Stimulated activated CD8-positive, alpha-beta memory T cell treated with anti-CD3 and anti-CD28 coated beads, Interleukin-4, amount 100 ng/mL, for 4 hours (primary cell): ENCODE measurements around the gene ZNF775.
"Not testable (repeated sequence)": the region's sequence is repeated elsewhere in the genome, so short reads cannot be mapped to it uniquely, and the experiment has no call there.

Experiments
- DNase-seq, 2 donors: peaks; one replicate each; pipeline ENCODE4 v3.0.0-alpha.2; 2020; ENCODE audit warnings: low read depth in 2 of 2, low spot score in 1 of 2

The ZNF775 gene

DNA sequence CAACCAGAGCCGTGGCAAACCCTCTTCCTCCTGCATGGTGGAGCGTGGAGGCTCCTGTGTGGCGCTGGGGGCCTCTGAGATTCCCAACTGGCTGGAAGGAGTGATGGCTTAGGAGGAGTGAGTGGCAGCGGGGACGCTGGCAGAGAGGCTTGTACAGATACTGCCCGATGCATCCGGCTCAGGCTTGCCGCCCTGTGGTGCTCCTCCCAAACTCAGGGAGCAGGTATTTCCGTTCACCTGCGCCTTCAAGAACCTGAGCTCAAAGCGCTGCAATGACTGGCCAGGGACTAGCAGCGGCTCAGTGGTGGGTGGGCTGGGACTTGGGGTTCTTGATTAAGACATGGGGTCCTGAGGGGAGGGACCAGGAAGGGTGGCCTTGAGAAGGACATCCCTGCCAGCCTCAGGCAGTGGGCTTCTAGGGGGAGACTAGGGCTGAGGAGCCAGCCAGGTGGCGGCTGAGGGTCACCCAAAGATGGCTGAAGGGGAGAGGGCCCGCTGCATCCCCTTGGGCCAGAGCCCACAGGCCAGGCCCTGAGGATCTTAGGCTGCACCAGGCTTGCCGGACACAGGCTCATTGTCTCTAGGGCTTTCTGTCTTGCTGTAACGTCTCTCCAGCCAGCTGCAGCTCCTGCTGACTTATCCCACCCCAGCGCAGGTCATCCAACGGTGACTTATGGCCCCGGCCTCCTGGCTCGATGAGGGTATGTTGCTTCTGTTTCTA, 3.2 kb downstream of the ZNF775 start:
- DNase-seq = no peak

DNA sequence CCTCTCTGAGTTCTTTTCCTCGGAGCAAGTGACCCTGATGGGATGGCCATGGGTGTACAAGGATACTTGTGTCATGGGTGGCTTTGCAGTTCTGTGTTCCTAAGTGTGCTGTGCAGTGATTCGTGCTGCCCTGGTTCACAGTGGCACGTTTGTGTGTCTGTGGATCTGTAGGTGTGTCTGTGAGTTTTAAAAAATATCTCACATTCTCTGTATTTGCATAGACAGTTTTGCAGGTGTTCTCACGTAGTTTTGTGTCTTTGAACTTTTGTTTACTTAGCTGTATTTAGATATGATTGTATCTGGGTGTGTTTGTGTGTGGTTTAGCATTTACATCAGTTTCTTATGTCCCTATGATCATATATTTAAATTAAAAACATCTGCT, 3.7 kb downstream of the ZNF775 start:
- DNase-seq = no peak

DNA sequence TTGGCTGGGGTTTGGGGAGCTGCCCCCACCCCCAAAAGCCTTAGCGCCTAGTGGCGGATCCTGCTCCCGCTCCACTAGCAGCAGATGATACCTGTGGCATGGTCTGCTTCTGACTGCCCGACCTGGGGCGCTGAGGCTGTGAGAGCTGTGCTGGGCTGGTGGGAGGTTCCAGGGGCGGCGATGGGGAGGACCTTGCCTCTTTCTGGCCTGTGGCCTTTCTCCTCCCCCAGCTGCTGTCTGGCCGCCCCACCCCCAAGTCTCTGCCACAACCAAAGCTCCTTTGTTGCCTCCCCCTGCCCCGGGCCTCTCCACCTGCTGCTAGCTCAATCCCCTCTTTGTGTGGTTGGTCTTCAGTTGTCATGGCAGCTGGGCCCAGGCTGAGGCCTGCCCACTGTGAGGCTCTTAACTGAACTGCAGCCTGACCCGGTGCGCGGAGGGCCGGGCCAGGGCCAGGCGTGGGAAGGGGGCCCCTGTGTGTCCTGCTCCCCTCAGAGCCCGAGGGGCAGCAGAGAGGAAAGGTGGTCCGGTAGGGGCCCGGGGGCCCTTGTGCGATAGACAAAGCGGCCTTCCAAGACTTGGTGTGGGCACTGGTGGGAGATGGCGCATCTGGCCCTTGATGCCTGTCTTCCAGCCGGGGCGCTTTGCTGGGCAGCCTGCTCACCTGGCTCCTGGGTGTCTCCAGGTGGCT, 4.7 kb downstream of the ZNF775 start:
- DNase-seq = no peak

DNA sequence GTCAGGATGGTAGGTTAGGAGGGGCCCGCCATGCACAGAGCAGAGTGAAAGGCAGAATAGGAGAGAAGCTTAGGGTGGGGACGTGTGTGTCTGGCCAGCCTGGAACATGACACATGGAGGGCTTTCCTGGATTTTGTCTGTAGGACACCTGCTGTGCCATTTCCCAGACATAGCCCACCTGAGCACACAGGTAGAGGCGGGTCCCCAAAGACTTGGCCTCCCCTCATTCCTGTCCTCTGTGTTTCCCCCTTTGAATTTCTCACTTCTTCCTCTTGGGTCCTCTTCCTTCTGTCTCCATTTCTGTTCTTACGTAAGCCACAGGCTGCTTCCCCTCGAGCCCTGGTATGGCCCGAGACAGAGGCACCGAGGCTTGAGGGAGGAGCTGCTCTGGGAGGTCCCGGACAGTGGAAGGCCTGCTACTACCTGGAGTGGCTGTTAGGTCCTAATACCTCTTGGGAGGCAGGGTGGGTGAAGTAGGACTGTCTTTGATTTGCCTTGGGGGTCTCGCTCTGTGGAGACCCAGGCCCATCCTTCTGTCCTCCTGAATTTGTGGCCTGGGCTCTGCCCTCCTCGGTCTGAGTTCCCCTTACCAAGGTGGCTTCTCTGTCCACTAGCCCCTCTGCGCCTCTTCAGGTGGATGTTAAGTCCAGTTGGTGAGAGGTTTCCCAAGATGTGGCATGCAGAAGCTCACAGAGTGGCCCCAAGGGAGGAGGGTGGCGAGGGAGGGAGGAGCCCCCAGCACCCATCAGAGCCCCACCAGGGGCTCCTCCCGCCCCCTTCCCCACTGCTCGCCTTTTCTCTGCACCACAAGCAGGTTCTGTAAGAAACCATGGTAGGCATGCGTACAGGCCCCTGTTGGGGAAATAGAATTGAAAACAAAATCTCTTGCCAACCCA, 5.5 kb downstream of the ZNF775 start:
- no peak for DNase-seq

DNA sequence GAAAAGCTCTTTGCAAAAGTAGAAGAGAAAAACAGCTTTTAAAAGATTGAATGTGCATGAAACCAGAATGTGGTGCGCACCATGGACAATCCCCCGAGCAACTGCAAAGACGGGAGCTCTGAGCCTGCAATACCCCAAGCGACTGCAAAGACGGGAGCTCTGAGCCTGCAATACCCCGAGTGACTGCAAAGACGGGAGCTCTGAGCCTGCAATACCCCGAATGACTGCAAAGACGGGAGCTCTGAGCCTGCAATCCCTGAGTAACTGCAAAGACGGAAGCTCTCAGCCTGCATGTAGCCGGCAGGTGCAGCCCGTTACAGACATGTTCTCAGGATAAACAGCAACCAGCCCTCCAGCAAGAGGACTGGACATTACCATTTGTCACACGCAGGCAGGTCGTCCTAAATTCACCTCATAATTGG, 6.2 kb downstream of the ZNF775 start:
- DNase-seq = no peak

DNA sequence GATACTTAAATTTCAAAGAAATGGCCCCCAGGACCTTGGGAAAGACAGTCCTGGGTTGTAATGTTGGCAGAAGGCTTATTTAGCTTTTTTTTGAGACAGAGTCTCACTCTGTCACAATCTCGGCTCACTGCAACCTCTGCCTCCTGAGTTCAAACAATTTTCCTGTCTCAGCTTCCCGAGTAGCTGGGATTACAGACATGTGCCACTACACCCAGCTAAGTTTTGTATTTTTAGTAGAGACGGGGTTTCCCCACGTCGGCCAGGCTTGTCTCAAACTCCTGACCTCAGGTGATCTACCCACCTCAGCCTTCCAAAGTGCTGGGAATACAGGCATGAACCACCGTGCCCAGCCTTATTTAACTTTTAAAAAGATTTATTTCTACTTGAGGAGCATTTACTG, 6.8 kb downstream of the ZNF775 start:
- DNase-seq = not testable (repeated sequence)

DNA sequence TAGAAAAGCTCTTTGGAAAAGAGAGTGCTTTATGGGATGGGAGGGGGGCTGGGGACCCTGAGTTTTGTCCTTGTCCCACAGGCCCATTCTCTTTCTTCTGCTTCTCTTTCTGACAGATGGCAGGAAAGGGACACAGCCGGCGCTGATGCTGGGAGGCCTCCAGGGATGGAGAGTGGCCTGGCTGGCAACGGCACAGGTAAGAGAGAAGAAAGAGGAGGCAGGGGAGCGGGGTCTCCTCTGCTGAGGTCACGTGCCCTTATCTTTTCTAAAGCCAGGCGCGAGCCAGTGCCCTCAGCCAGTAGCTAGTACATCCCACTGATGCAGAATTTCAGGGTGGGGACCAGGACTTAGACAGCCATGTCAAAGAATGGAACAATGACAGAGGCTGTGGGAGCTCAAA, 9.2 kb downstream of the ZNF775 start:
- no peak for DNase-seq

DNA sequence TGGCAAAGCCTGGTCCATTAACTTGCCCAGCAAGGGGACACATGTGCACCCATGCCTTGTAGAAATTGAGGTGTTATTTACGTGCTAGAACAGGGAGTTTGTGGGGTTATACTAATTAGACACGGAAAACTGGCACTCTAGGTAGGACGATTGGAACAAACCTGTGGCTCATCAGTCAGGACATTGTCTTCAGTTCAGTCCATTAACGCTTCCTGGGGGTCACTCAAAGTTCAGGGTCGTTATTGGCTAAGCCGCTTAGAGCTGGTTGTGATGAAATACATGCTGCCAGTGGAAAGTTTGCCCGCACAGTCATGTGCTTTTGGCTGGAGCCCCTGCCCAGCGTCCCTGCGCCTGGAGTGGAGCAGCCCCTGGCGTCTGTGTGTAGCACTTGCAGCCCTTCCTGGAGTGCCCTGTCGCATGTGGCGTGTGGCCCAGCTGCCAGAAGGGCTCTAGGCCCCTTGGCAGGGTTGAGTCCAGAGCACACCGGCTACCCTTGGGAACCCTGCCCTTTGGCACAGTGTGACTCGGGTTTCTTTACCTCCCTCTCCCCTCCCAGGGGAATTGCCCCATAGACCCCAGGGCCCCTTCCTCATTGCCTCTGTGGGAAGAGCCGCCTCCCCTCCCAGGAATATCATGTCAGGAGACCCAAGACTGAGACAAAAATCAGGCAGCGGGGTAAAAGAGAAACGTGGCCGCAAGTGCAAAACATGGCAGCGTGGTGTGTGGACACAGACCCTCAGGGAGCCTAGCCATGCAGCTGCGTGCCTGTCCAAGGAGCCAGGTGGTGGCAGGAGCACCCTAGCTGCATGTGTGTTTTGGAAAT, 9.8 kb downstream of the ZNF775 start:
- no peak for DNase-seq

DNA sequence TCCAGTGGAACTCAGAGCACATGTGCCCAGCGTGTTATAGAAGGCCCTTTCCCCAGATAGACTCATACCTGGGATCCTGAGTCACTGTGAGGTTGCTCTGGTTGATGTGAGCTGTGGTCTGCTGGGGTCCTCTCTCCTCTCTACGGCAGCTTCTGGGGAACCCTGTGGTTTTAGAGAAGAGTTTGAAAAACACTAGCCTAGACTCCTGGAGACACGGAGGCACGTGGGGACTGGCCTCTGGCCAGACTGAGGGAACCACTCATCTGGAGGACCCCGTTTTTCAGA, 10.3 kb downstream of the ZNF775 start:
- no peak for DNase-seq

DNA sequence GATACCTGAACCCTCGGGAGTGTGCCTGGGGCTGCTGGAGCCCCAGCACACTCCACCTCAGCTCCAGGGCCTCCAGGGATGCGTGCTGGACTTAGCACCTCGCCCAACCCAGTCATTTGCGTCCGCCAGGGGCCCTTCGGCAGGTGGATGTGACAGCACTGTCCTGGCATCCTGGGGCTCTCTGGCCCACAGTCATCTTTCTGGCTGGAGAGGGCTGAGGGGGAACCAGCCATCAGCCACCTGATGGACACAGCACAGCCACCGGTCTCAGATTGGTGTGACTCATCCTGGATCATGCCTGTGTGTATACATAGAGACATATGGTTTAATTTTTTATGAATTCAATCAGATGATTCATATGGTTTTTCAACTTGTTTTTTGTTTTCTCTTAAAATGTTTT, 11.1 kb downstream of the ZNF775 start:
- no peak for DNase-seq

DNA sequence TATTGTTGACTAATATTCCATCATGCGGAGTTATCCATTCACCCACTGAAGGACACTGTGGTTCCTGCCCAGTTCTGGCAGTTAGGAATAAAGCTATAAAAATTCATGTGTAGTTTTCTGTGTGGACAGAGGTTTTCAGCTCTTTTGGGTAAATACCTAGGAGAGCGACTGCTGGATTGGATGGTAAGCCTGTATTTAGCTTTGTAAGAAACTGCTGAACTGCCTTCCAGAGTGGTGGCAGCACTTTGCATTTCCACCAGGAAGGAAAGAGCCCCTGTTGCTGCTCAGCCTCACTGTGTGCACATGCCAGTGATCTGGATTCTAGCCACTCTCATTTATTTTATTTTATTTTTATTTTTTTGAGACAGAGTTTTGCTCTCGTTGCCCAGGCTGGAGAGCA, 14.2 kb downstream of the ZNF775 start:
- no peak for DNase-seq

DNA sequence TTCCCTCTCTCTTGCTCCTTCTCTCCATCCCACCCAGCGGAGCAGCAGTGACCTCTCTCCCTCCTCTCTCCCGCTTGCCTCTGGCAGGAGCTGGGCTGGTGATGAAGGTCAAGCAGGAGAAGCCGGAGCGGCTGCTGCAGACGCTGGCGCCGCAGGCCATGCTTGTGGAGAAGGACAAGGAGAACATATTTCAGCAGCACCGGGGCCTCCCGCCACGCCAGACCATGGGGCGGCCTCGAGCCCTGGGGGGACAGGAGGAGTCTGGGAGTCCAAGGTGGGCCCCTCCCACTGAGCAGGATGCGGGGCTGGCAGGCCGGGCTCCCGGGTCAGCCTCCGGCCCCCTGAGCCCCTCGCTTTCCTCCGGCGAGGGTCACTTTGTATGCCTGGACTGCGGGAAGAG, 17.3 kb downstream of the ZNF775 start:
- DNase-seq = no peak

DNA sequence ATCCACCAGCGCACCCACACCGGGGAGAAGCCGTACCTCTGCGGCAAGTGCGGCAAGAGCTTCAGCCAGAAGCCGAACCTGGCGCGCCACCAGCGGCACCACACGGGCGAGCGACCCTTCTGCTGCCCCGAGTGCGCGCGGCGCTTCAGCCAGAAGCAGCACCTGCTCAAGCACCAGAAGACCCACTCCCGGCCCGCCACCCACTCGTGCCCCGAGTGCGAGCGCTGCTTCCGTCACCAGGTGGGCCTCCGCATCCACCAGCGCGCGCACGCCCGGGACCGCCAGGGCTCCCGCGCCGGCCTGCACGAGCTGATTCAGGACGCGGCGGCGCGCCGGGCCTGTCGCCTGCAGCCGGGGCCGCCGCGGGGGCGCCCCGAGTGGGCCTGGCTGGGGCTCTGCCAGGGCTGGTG, 17.7 kb downstream of the ZNF775 start:
- no peak for DNase-seq

DNA sequence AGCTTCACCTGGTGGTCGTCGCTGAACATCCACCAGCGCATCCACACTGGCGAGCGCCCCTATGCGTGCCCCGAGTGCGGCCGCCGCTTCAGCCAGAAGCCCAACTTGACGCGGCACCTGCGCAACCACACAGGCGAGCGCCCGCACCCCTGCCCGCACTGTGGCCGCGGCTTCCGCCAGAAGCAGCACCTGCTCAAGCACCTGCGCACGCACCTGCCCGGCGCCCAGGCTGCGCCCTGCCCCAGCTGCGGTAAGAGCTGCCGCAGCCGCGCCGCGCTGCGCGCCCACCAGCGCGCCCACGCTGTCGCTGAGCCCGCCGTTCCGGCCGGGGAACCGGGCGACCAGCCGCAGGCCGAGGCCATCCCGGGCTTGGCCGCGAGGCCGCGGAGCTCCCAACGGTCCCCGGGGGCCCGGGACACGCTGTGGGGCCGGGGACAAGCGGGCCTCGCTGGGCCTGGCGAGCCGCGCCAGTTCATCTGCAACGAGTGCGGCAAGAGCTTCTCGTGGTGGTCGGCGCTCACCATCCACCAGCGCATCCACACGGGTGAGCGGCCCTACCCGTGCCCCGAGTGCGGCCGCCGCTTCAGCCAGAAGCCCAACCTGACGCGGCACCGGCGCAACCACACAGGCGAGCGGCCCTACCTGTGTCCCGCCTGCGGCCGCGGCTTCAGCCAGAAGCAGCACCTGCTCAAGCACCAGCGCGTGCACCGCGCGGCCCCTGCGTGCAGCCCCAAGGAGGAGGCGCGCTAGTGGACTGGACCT, 18.4 kb downstream of the ZNF775 start:
- no peak for DNase-seq

DNA sequence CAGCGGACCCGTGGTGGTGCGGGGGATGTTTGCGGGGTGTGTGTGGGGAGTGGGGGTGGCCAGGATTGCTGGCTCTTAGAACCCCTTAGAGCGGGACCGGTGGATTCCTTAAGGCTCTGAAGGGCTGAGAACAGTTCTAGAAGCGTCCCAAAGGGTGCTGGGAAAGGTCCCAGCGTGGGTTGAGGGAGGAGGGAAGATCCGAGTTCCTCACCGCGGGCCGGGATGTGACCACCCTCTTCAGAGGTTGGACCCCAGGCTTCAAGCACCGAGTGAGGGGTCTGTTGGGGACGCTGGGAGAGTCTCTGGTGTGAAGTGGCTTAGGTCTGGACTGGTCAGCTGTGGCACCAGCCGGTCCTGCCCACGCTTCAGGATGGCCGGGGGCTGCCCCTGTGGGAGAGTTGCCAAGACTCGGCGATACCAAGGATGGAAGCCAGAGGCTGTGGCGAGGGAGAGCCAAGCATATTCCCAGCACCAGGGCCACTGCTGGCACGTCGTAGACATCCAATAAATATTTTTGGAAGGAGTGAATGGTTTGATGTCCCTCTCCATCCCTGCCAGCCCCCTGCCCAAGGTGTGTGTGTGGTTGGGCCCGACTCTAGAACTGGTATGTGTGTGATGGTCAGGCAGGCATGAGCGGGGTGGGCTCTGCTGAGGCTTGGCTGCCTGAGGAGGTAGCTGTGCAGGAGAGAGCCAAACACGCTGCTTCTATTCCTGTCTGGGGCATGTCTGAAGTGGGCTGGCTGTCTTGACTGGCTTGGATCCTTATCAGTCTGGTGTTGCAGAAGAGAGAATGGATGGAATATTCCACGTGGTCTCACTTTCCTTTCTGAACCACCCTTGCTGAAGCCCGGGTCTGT, 19.2 kb downstream of the ZNF775 start:
- DNase-seq = no peak

DNA sequence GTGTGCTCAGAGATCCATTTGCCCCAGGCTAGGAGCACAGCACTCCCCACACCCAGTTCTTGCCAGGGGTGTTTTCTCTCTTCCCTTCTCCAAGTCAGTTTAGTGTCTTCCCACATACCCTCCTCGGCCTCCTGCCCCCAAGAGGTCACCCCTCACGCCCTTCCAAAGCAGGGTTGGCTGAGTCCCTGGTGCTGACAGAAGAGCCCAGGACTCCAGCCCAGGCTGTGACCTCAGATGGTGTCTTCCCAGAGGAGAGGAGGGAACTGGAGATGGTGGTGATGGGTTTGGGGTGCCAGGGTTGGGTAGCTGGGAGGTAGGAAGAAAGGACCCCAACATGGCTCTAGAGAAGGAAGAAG, 19.8 kb downstream of the ZNF775 start:
- no peak for DNase-seq

DNA sequence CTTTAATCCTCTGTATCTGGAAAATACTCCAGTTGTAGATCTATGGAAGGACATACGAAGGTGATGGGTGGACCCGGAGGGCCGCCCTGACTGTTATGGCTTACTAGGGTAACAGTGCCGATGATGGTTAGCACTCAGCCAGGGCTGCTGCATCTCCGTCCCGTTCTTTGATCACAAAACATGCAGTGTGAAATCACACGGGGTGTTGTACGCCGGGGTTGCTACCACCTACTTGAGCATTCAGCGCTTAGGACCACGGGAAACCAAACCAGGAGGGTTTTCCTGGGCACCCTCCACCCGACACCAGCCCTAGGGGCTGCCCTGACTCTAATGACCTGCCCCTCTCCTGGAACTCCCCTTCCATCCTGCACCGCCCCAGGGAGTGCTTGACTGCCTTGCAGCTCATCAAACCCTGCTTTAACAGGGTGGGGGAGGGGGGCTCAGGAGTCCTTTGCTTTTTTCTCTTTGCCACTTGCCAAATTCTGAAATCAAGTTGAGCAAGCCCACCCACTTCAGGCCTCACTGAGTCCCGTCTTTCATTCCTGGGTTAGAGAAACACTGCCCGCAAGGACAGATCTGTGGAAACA, 20.4 kb downstream of the ZNF775 start:
- no peak for DNase-seq

DNA sequence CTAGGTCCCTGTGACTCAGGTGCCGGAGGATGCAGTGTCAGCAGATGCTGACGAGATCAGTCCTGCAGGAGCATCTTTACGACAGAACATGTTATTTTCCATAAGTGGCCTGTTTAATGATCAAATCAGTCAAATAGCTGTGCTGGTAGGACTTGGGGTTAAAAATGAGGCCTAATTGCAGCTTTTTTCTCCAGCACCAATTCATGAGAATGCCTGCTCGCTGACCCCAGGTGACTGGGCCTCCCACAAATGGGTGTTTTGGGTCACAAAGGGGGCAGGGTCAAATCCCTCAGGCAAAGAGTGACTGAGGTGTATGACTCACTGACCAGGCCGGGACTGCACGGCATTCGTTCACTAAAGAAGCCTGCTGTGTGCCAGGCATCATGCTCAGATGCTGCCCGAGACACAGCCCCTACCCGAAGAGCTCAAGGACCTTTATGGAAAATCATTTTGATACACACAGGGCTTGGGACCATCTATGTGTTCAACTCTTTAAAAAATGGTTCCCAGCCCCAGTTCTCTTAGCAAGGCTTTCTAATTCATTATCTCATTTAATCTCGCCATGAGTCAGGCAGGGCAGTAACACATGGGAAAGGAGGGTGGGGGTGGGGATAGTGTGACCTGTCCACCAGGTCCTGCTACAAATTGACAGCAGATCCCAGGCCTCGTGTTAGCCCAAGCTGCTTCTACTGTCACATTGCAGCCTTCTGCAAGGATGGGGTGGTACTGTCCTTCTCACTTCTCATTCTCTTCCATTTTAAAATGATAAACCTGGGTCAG, 21.1 kb downstream of the ZNF775 start:
- DNase-seq = no peak
